ENCODE data around the gene ZRANB1.

ZRANB1 gene

GRCh38 chr10:124993736-124994451 lies 52.0 kb downstream of the ZRANB1 start:
- no peak for DNase-seq (ENCODE audit: low read depth in 2 of 2)

GRCh38 chr10:124994573-124995473 lies 52.9 kb downstream of the ZRANB1 start:
- DNase-seq (ENCODE audit: low read depth in 2 of 2) = no peak

GRCh38 chr10:124995605-124996004 lies 53.7 kb downstream of the ZRANB1 start:
- no peak for DNase-seq (ENCODE audit: low read depth in 2 of 2)

- no peak for DNase-seq (ENCODE audit: low read depth in 2 of 2)
These were observed 54.4 kb downstream of the ZRANB1 start for GRCh38 chr10:124996127-124996853.

- no peak for DNase-seq (ENCODE audit: low read depth in 2 of 2)
These were observed 54.9 kb downstream of the ZRANB1 start for GRCh38 chr10:124996854-124997215.

- DNase-seq (ENCODE audit: low read depth in 2 of 2) = no peak
These were observed 55.4 kb downstream of the ZRANB1 start for GRCh38 chr10:124997306-124997705.

- no peak for DNase-seq (ENCODE audit: low read depth in 2 of 2)
These were observed 56.1 kb downstream of the ZRANB1 start for GRCh38 chr10:124997771-124998623.

GRCh38 chr10:124998624-124999291 lies 56.8 kb downstream of the ZRANB1 start:
- DNase-seq (ENCODE audit: low read depth in 2 of 2) = no peak

GRCh38 chr10:124999433-125000365 lies 57.8 kb downstream of the ZRANB1 start:
- no peak for DNase-seq (ENCODE audit: low read depth in 2 of 2)

GRCh38 chr10:125000366-125001312 lies 58.7 kb downstream of the ZRANB1 start:
- no peak for DNase-seq (ENCODE audit: low read depth in 2 of 2)

GRCh38 chr10:125001313-125002046 lies 59.6 kb downstream of the ZRANB1 start:
- DNase-seq (ENCODE audit: low read depth in 2 of 2) = no peak

- no peak for DNase-seq (ENCODE audit: low read depth in 2 of 2)
These were observed 60.1 kb downstream of the ZRANB1 start for GRCh38 chr10:125002047-125002422.

GRCh38 chr10:125002423-125003145 lies 60.7 kb downstream of the ZRANB1 start:
- no peak for DNase-seq (ENCODE audit: low read depth in 2 of 2)

GRCh38 chr10:125003146-125003900 lies 61.4 kb downstream of the ZRANB1 start:
- DNase-seq (ENCODE audit: low read depth in 2 of 2) = no peak

GRCh38 chr10:125003901-125004467 lies 62.1 kb downstream of the ZRANB1 start:
- no peak for DNase-seq (ENCODE audit: low read depth in 2 of 2)
